Panc1 (cell line): ENCODE results near the gene N4BP2L1. TPM values are rescaled to one million over a fixed set of nuclear protein-coding genes. Genes with fewer than 3 reads are reported as not detected.

Experiments
- ATAC-seq: fragments of 200-7000 bp; cut with Tn5 transposase; 2 replicates; pipeline ENCODE4 v1.9.1; 2020; ENCODE audit warnings: mild to moderate bottlenecking, moderate library complexity
- BruUV-seq: library from RNA; stranded (reverse); fragments of 400-500 nt; replicated peaks from 2 replicates; lab custom pipeline; 2021; lab: Mats Ljungman, UMichigan
- CTCF ChIA-PET: fragments of 300-600 bp; sonication (Branson Sonifier 250); formaldehyde crosslinking; loops from one replicate; lab custom pipeline; 2022; ENCODE audit warnings: antibody characterized with exemption; lab: Charles Lee
- POLR2A ChIA-PET: fragments of 300-600 bp; sonication (Branson Sonifier 250); formaldehyde crosslinking; loops from one replicate; lab custom pipeline; 2022; ENCODE audit warnings: antibody characterized with exemption; lab: Charles Lee
- DNase-seq: peaks from one replicate; pipeline ENCODE4 v3.0.0-alpha.2; 2010; ENCODE audit warnings: low read depth, low spot score
- H3K27ac ChIP-seq: 2 replicates; pipeline ENCODE4 v1.5.1; 2011; ENCODE audit warnings: mild to moderate bottlenecking, low read length, inconsistent platforms
- H3K27me3 ChIP-seq: fragments of 200-500 bp; sonication (Bioruptor generic); 2 replicates; pipeline ENCODE4 v1.6.0; 2014; ENCODE audit warnings: low read length, inconsistent platforms; ENCODE audit not compliant: control insufficient read depth, insufficient read depth
- H3K36me3 ChIP-seq: fragments of 200-500 bp; sonication (Bioruptor generic); 2 replicates; pipeline ENCODE4 v1.5.1; 2014; ENCODE audit warnings: inconsistent platforms, mild to moderate bottlenecking, low read length, moderate library complexity; ENCODE audit not compliant: control insufficient read depth, insufficient read depth
- H3K4me1 ChIP-seq: 2 replicates; pipeline ENCODE4 v1.5.1; 2011; ENCODE audit warnings: inconsistent platforms, mild to moderate bottlenecking, low read length, moderate library complexity; ENCODE audit not compliant: control insufficient read depth, insufficient read depth
- H3K4me3 ChIP-seq, 2 experiments: 2 replicates each; pipeline ENCODE4 v1.5.1; 2011 to 2012; ENCODE audit warnings: low read depth in 2 of 2, low read length in 2 of 2, mild to moderate bottlenecking in 2 of 2, inconsistent platforms in 1 of 2, moderate library complexity in 1 of 2
- H3K9me3 ChIP-seq: fragments of 200-500 bp; sonication (Bioruptor generic); 2 replicates; pipeline ENCODE4 v1.5.1; 2014; ENCODE audit warnings: low read depth, mild to moderate bottlenecking, inconsistent platforms, low read length, moderate library complexity; ENCODE audit not compliant: control insufficient read depth, insufficient read depth
- POLR2AphosphoS5 ChIP-seq: IDR thresholded peaks from 2 replicates; pipeline ENCODE4 v1.6.1; 2012; ENCODE audit warnings: mild to moderate bottlenecking, low read depth, low read length, moderate library complexity
- REST ChIP-seq, 2 experiments: IDR thresholded peaks; 2 replicates each; pipeline ENCODE4 v1.6.1; 2011 to 2012; ENCODE audit warnings: low read depth in 2 of 2, control low read depth in 1 of 2, low read length in 1 of 2, mild to moderate bottlenecking in 1 of 2, moderate library complexity in 1 of 2; ENCODE audit not compliant: insufficient read depth in 1 of 2
- SIN3A ChIP-seq: IDR thresholded peaks from 2 replicates; pipeline ENCODE4 v1.6.1; 2012; ENCODE audit warnings: low read depth, mild to moderate bottlenecking, low read length, moderate library complexity, borderline replicate concordance; ENCODE audit not compliant: insufficient read depth
- TCF7L2 ChIP-seq: IDR thresholded peaks from 2 replicates; pipeline ENCODE4 v1.6.1; 2011; ENCODE audit warnings: mild to moderate bottlenecking, low read depth, low read length, inconsistent platforms
- in situ Hi-C: cut with HindIII; loops from 2 replicates; pipeline ENCODE4 v1.10.0; 2016; ENCODE audit warnings: low sequenced_read_pairs, low pct_unique_long_range_greater_than_20kb
- intact Hi-C: fragments of 100-400 bp; cut with micrococcal nuclease; formaldehyde crosslinking; loops from one replicate; pipeline ENCODE4 v1.10.0; 2022; ENCODE audit not compliant: unreplicated experiment
- total RNA-seq: library from RNA; stranded (reverse); gene quantifications from one replicate; pipeline ENCODE4 v1.2.1, GENCODE V29; 2021; ENCODE audit not compliant: unreplicated experiment
- TF ChIP-seq, protein P1 (sequence below): fragments of 450-650 bp; IDR thresholded peaks from 2 replicates; pipeline ENCODE4 v1.5.1; 2017; ENCODE audit warnings: mild to moderate bottlenecking

The N4BP2L1 gene
- total RNA-seq, 1 experiment from 2014 or later: 1.8 TPM

GRCh38 chr13:32403108-32403507 lies 24.8 kb downstream of the N4BP2L1 start:
- CTCF ChIA-PET: no interaction called here
- no peak for DNase-seq

GRCh38 chr13:32391101-32391619 lies 36.8 kb downstream of the N4BP2L1 start:
- peaks cover 3% of the 10 kb centered on the region; the same call in 1 of the 2 replicates for H3K36me3 ChIP-seq
- H3K9me3 ChIP-seq: no peaks in the 10 kb centered on the region
- in situ Hi-C loops (no loop called here), intact Hi-C loops (no loop called here)
- no peak overlapping the region for H3K27ac ChIP-seq
- no peak overlapping the region for H3K4me3 ChIP-seq
- POLR2A ChIA-PET: no interaction called here
- no peak for DNase-seq
- CTCF ChIA-PET: no interaction called here
- ATAC-seq: no peak
- no peak for TF ChIP-seq SIN3A
- no peak for TF ChIP-seq REST (IDR thresholded peaks at IDR 0.05; ENCODE audit: insufficient read depth in 1 of 2, low read depth in 2 of 2, low read length in 1 of 2)
- TF ChIP-seq TCF7L2: no peak
- TF ChIP-seq, protein P1, sequence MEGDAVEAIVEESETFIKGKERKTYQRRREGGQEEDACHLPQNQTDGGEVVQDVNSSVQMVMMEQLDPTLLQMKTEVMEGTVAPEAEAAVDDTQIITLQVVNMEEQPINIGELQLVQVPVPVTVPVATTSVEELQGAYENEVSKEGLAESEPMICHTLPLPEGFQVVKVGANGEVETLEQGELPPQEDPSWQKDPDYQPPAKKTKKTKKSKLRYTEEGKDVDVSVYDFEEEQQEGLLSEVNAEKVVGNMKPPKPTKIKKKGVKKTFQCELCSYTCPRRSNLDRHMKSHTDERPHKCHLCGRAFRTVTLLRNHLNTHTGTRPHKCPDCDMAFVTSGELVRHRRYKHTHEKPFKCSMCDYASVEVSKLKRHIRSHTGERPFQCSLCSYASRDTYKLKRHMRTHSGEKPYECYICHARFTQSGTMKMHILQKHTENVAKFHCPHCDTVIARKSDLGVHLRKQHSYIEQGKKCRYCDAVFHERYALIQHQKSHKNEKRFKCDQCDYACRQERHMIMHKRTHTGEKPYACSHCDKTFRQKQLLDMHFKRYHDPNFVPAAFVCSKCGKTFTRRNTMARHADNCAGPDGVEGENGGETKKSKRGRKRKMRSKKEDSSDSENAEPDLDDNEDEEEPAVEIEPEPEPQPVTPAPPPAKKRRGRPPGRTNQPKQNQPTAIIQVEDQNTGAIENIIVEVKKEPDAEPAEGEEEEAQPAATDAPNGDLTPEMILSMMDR: no peak
- no peak for TF ChIP-seq POLR2AphosphoS5
- BruUV-seq: no TSS peak
- no peaks in the 10 kb centered on the region for H3K27me3 ChIP-seq
- H3K4me1 ChIP-seq: no peaks in the 10 kb centered on the region

More at GRCh38 chr13:32403108-32403507, 24.8 kb downstream of the N4BP2L1 start:
- ATAC-seq: no peak
- POLR2A ChIA-PET: no interaction called here
- no peaks in the 10 kb centered on the region for H3K4me1 ChIP-seq
- in situ Hi-C loops: no loop called here
- H3K4me3 ChIP-seq: no peak overlapping the region
- intact Hi-C loops: no loop called here
- no peaks in the 10 kb centered on the region for H3K9me3 ChIP-seq
- no peaks in the 10 kb centered on the region; the same call in 1 of the 2 replicates for H3K36me3 ChIP-seq
- no peaks in the 10 kb centered on the region for H3K27me3 ChIP-seq
- H3K27ac ChIP-seq: no peak overlapping the region
- TF ChIP-seq TCF7L2 (no peak), SIN3A (no peak), REST (IDR thresholded peaks at IDR 0.05; ENCODE audit: insufficient read depth in 1 of 2, low read depth in 2 of 2, low read length in 1 of 2) (no peak), POLR2AphosphoS5 (no peak)
- TF ChIP-seq, protein P1: no peak
- no TSS peak for BruUV-seq
